Measurements from ENCODE around the gene PRKACB. TPM values are rescaled to one million over a fixed set of nuclear protein-coding genes. Genes with fewer than 3 reads are reported as not detected.

Gene PRKACB
- total RNA-seq, 1 donor from 2014 or later: 23.7 TPM

GRCh38 chr1:84146411-84147032 lies 2.5 kb downstream of the PRKACB start:
- no peak for TF ChIP-seq CTCF (IDR thresholded peaks at IDR 0.05)

GRCh38 chr1:84148758-84149157 lies 4.7 kb downstream of the PRKACB start:
- Histone ChIP-seq H3K27ac (no peak overlapping the region), H3K27me3 (no peaks in the 10 kb centered on the region), H3K4me3 (no peak overlapping the region), H3K9me3 (no peaks in the 10 kb centered on the region), H3K4me1 (no peaks in the 10 kb centered on the region), H3K36me3 (no peaks in the 10 kb centered on the region)
- DNase-seq (ENCODE audit: low spot score in 2 of 2): no peak
- TF ChIP-seq CTCF (IDR thresholded peaks at IDR 0.05): no peak
- intact Hi-C loops (cut with DNase I): loop anchor here (10.0 kb wide), 1 partner anchor 606 kb away; no protein-coding TSS in a partner anchor

More at GRCh38 chr1:84146411-84147032, 2.5 kb downstream of the PRKACB start:
- Histone ChIP-seq H3K4me3 (no peak overlapping the region), H3K36me3 (no peaks in the 10 kb centered on the region), H3K4me1 (no peaks in the 10 kb centered on the region), H3K27ac (no peak overlapping the region), H3K9me3 (no peaks in the 10 kb centered on the region), H3K27me3 (no peaks in the 10 kb centered on the region)
- intact Hi-C loops (cut with DNase I): loop anchor here (10.0 kb wide), 1 partner anchor 608 kb away; no protein-coding TSS in a partner anchor
- no peak for DNase-seq (ENCODE audit: low spot score in 2 of 2)

DNA sequence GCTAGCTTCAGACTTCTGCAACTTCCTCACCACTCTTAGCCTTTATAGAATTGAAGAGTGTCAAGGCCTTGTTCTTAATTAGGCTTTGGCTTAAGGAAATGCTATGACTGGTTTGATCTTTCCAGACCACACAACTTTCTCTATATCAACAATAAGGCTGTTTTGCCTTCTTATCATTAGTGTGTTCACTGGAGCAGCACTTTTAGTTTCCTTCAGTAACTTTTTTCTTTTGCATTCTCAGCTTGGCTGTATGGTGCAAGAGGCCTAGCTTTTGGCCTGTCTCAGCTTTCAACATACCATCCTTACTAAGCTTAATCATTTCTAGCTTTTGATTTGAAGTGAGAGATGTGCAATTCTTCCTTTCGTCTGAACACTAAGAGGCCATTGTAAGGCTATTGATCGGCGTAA lies 8.6 kb downstream of the PRKACB start:
- Histone ChIP-seq H3K27me3 (no peaks in the 10 kb centered on the region), H3K4me1 (peaks cover 0 to 3% of the 10 kb centered on the region in 2 donors), H3K4me3 (no peak overlapping the region), H3K27ac (no peak overlapping the region), H3K36me3 (no peaks in the 10 kb centered on the region), H3K9me3 (no peaks in the 10 kb centered on the region)
- TF ChIP-seq CTCF (IDR thresholded peaks at IDR 0.05): no peak
- no peak for DNase-seq (ENCODE audit: low spot score in 2 of 2)
- intact Hi-C loops (cut with DNase I): no loop called here

DNA sequence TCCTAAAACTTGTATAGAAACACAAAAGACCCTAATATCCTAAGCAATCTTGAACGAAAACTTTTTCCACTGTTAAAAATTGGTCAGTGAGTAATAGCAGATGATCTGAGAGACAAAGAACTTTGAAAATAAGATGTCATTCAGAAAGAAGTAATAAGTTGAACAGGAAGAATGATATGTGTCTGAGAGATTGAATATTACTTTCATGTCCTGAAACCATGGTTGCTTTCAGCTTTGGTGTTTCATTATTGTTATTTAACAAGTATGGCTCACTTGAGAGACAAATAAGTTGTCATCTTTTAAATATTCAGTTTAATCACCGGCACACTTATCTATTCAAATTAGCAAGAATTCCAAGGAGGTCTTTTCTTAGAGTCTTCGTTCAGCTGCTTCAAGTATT lies 11.4 kb downstream of the PRKACB start:
- H3K4me3 ChIP-seq: no peak overlapping the region
- no peak for DNase-seq (ENCODE audit: low spot score in 2 of 2)
- intact Hi-C loops (cut with DNase I): no loop called here
- peaks cover 0 to 3% of the 10 kb centered on the region in 2 donors for H3K4me1 ChIP-seq
- no peaks in the 10 kb centered on the region for H3K27me3 ChIP-seq
- H3K27ac ChIP-seq: no peak overlapping the region
- TF ChIP-seq CTCF (IDR thresholded peaks at IDR 0.05): no peak
- peaks cover 0 to 2% of the 10 kb centered on the region in 2 donors for H3K36me3 ChIP-seq
- H3K9me3 ChIP-seq: no peaks in the 10 kb centered on the region

DNA sequence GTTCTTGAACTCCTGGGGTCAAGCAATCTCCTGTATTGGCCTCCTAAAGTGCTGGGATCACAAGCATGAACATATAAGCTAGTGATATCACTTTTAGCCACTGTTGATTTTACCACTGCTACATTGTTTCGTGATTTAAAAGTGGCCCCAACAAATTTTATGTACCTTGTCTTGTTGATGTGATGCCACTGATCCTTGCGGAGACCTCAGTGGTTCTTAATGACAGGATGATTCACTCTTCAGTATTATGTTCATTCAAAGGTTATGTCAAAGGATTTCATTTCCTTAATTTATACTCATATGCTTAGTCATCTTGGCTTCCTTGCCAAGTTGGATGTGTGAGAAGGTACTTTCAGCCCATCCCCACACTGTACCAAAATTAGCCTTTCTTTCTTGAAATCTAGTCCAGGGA lies 12.1 kb downstream of the PRKACB start:
- no peak for DNase-seq (ENCODE audit: low spot score in 2 of 2)
- Histone ChIP-seq H3K27ac (no peak overlapping the region), H3K27me3 (no peaks in the 10 kb centered on the region), H3K36me3 (peaks cover 0 to 2% of the 10 kb centered on the region in 2 donors), H3K9me3 (no peaks in the 10 kb centered on the region), H3K4me1 (peaks cover 0 to 3% of the 10 kb centered on the region in 2 donors), H3K4me3 (no peak overlapping the region)
- TF ChIP-seq CTCF (IDR thresholded peaks at IDR 0.05): no peak
- intact Hi-C loops (cut with DNase I): no loop called here
